ENCODE results near the gene OPHN1.

DNA sequence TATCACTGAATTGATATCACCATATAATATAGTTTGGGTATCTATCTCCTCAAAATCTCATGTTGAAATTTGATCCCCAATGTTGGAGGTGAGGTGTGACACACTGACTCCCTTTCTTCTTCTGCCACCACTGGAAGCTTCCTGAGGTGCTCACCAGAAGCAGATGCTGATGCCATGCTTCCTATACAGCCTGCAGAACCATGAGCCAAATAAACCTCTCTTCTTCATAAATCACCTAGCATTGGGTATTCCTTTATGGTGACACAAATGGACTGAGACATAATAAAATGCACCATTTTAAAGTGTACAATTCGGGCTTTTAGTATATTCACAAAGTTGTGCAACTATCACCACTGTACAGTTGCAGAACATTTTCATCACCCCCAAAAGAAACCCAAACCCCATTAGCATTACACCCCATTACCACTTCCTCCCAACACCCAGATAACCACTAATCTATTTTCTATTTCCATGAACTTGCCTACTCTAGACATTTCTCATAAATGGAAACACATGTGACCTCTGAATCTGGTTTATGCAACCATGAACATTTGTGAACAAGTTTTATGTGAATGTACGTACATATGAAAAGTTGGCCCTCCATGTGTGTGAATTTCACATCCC is 148.9 kb downstream of the OPHN1 start:
- TF ChIP-seq, protein P1, sequence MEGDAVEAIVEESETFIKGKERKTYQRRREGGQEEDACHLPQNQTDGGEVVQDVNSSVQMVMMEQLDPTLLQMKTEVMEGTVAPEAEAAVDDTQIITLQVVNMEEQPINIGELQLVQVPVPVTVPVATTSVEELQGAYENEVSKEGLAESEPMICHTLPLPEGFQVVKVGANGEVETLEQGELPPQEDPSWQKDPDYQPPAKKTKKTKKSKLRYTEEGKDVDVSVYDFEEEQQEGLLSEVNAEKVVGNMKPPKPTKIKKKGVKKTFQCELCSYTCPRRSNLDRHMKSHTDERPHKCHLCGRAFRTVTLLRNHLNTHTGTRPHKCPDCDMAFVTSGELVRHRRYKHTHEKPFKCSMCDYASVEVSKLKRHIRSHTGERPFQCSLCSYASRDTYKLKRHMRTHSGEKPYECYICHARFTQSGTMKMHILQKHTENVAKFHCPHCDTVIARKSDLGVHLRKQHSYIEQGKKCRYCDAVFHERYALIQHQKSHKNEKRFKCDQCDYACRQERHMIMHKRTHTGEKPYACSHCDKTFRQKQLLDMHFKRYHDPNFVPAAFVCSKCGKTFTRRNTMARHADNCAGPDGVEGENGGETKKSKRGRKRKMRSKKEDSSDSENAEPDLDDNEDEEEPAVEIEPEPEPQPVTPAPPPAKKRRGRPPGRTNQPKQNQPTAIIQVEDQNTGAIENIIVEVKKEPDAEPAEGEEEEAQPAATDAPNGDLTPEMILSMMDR (IDR thresholded peaks at IDR 0.05) = no peak
- no peak for TF ChIP-seq POLR2A (IDR thresholded peaks at IDR 0.05)
